IgD-negative memory B cell (primary cell): ENCODE measurements around the gene UGT2B15. TPM values are rescaled to one million over a fixed set of nuclear protein-coding genes. Genes with fewer than 3 reads are reported as not detected.

Experiments
- H3K27ac Mint-ChIP-seq, 3 donors: one replicate each; pipeline ENCODE4 v1.8.0; 2020 to 2022; ENCODE audit warnings: mild to moderate bottlenecking in 3 of 3, mixed read lengths in 3 of 3, moderate library complexity in 1 of 3
- H3K27me3 Mint-ChIP-seq: one replicate; pipeline ENCODE4 v1.8.0; 2021; ENCODE audit warnings: mixed read lengths
- H3K36me3 Mint-ChIP-seq: one replicate; pipeline ENCODE4 v1.8.0; 2020; ENCODE audit warnings: mild to moderate bottlenecking, mixed read lengths
- H3K4me1 Mint-ChIP-seq, 3 donors: one replicate each; pipeline ENCODE4 v1.8.0; 2020 to 2022; ENCODE audit warnings: mixed read lengths in 3 of 3, mild to moderate bottlenecking in 1 of 3
- H3K4me3 Mint-ChIP-seq, 4 donors: one replicate each; pipeline ENCODE4 v1.8.0; 2020 to 2022; ENCODE audit warnings: mild to moderate bottlenecking in 4 of 4, mixed read lengths in 4 of 4, moderate library complexity in 3 of 4
- H3K9me3 Mint-ChIP-seq, 3 donors: one replicate each; pipeline ENCODE4 v1.8.0; 2020 to 2021; ENCODE audit warnings: mixed read lengths in 3 of 3, mild to moderate bottlenecking in 1 of 3
- polyA plus RNA-seq: library from polyadenylated mRNA; unstranded; fragments of 300-500 nt; fragmentation: Illumina TruSeq; gene quantifications from one replicate; pipeline ENCODE4 v1.2.3, GENCODE V29; 2021

Gene UGT2B15
- polyA plus RNA-seq, 1 donor from 2014 or later, result 0.25 TPM

DNA sequence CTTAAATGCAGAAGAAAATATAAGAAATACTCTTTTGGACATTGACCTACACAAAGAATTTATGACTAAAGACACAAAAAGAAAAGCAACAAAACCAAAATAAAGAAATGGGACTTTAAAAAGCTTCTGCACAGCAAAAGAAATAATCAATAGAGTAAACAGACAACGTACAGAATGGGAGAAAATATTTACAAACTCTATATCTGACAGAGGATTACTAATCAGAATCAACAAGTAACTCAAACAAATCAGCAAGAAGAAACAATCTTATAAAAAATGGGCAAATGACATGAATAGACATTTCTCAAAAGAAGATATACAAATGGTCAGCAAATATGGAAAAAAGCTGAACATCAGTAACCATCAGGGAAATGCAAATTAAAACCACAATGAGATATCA lies 56.7 kb downstream of the UGT2B15 start:
- Mint-ChIP-seq H3K27ac (no peak overlapping the region), H3K27me3 (peaks cover 6% of the 10 kb centered on the region), H3K9me3 (no peaks in the 10 kb centered on the region), H3K36me3 (no peaks in the 10 kb centered on the region), H3K4me3 (no peak overlapping the region), H3K4me1 (no peaks in the 10 kb centered on the region)

DNA sequence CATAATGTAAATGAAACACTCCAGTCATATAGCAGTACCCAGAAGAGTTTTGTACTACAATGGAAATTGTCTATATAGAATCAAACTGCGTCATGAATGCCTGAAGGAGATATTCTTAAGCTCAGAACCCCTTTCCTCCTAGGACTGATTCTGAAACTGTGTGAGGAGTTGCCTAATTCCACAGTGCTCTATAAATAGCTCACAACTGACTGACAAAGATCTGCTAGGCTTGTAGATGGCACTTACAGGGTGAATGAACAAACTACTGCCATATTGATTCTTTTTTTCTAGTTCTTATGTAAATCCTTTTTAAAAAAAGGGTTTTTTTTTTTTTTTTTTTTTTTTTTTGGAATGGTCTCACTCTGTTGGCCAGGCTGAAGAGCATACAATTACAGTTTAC lies 64.2 kb downstream of the UGT2B15 start:
- Mint-ChIP-seq H3K9me3 (peaks cover 0 to 4% (median 1%) of the 10 kb centered on the region in 3 donors), H3K4me3 (no peak overlapping the region), H3K36me3 (no peaks in the 10 kb centered on the region), H3K27ac (no peak overlapping the region), H3K4me1 (no peaks in the 10 kb centered on the region), H3K27me3 (peaks cover 7% of the 10 kb centered on the region)

DNA sequence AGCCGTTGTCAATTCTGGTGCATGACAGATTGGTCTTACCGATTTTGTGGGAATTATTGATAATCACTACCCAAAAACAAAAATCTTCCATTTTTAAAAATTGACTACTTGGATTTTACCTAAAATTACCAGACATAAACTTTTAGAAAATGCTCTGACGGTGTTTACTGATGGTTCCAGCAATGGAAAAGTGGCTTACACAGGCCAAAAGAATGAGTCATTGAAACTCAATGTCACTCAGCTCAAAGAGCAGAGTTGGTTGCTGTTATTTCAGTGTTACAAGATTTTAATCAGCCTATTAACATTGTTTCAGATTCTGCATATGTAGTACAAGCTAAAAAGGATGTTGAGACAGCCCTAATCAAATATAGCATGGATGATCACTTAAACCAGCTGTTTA lies 71.3 kb downstream of the UGT2B15 start:
- Mint-ChIP-seq H3K36me3 (no peaks in the 10 kb centered on the region), H3K27ac (no peak overlapping the region), H3K4me1 (no peaks in the 10 kb centered on the region), H3K27me3 (no peaks in the 10 kb centered on the region), H3K4me3 (no peak overlapping the region), H3K9me3 (peaks cover 0 to 2% (median 2%) of the 10 kb centered on the region in 3 donors)

DNA sequence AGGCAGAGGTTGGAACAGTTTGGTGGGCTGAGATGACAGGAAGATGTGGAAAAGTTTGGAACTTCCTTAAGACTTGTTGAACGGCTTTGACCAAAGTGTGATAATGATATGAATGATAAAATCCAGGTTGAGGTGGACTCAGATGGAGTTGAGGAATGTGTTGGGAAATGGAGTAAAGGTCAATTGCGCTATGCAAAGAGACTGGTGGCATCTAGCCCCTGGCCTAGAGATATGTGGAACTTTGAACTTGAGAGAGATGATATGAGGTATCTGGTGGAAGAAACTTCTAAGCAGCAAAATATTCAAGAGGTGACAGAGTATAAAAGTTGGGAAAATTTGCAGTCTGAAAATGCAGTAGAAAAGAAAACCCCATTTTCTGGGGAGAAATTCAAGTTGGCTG lies 73.0 kb downstream of the UGT2B15 start:
- H3K36me3 Mint-ChIP-seq, result no peaks in the 10 kb centered on the region
- H3K27me3 Mint-ChIP-seq, result no peaks in the 10 kb centered on the region
- H3K27ac Mint-ChIP-seq, result no peak overlapping the region
- H3K4me1 Mint-ChIP-seq, result no peaks in the 10 kb centered on the region
- H3K9me3 Mint-ChIP-seq, result peaks cover 0 to 3% (median 2%) of the 10 kb centered on the region in 3 donors
- H3K4me3 Mint-ChIP-seq, result no peak overlapping the region

Other genes starting within 250 kb of the UGT2B15 start
- gene TMPRSS11E, start 223.2 kb downstream of the UGT2B15 start, polyA plus RNA-seq, result 0.20 TPM
- 3.6 TPM for gene UGT2B17, start 94.3 kb downstream of the UGT2B15 start, polyA plus RNA-seq
- gene UGT2B10, start 145.3 kb upstream of the UGT2B15 start, polyA plus RNA-seq, result not detected